Stimulated activated naive CD4-positive, alpha-beta T cell treated with Interleukin-2 at 50 U/mL for 16 hours (primary cell): Measurements from ENCODE around the gene EPHA10.

Experiments used
- DNase-seq: peaks from one replicate; lab custom pipeline; 2025; lab: John Stamatoyannopoulos, UW

EPHA10 gene

DNA sequence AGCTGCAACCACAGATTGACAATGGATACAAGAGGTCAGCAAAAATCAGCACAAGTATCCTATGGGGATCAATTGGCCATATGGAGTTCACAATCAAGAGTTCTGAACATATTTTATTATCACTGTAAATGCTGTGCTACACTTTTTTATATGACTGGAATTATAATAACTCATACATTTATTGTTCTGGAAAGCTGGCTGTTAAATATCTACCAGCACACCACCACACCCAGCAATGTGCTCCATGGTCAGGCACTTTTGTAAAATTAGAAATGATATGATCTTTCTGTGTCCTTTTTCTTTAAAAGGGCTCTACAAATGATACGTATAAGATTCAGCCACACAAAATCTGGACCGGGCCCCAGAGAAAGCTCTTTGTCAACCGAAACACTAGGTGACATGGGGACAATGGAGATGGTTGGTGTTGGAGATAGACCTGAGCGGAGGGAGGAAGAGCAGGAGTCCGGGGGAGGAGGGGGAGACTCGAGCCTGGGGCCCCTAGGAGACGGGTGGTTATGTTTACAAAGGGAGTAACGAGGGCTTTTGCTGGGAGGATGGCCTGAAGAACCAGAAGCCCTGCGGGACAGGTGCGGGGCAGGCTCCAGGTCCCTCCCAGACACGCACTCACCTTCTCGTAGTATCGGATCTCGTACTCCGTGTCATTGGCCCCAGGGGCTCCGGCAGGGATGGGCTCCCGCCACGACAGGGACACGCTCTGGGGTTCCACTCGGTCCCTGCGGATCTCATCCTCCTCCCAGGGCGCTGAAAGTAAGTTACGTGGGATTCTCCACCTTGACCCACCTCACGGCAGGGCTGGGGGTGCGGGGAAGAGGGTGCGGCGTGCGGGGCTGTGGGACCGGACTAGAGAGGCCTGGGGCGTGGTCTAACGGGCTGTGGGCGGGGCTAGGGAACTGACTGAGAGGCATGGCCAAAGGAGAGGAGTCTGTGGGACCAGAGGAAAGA is 30.0 kb downstream of the EPHA10 start:
- no peak for DNase-seq

DNA sequence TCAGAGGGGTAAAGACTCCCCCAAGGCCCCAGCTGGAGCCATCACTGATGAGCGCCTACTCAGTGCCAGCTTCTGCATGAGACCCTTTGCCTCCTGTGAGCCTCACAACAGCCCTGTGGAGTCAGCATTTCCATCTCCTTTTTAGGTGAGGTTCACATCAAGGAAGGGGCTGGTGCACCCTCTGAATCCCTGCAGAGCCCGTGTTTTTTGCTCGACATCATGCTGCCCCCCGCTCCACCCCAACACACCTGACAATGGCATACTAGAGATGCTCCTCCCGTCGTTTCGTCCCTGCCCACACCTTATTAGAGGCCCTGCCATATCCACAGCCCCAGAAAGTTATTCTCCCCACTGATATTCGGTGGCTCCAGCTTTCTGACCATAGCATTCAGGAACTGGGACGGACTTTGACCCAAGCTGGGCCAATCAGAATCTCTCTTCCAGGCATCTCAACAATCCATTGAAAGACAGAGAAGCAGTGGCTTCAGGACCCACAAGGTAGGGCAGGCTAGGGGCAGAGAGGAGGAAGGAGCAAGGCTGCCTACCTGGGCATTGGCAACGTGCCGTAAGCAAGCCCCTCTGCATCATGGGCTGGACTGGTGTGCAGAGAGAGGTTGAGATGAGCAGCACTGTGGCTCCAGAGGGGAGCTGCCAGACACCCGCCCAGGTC is 32.7 kb downstream of the EPHA10 start:
- no peak for DNase-seq

DNA sequence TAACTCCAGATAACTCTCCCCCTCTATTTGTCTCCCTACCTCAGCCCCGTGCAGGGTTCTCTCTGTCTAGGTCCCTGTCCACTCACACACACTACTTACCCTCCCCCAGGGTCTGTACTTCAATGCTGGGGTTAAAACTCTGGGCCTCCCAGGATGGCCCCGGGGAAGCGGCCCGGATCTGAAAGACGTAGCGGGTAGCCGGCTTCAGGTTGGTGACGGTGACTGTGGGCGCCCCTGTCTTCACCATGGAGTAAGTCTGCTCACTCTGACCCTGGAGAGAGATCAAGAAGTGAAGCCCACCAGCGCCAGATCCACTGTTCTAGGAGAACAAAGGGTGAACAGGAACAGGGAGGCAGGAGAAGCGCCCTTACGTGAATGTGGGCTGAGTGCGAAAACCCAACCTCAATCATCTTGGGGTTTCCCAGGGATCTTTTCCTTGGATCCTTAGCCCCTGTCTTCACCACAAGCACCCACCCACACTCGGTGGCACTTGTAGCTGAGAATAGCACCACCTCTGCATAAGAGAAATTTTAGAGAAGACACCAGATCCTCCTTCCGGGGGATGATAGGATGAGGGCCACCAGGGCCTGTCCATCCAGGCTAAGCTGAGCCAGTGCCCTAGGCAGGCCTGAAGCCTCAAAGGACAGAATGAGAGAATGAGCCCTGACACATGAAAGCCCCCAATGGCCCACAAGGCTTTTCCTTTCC is 33.5 kb downstream of the EPHA10 start:
- DNase-seq: no peak

DNA sequence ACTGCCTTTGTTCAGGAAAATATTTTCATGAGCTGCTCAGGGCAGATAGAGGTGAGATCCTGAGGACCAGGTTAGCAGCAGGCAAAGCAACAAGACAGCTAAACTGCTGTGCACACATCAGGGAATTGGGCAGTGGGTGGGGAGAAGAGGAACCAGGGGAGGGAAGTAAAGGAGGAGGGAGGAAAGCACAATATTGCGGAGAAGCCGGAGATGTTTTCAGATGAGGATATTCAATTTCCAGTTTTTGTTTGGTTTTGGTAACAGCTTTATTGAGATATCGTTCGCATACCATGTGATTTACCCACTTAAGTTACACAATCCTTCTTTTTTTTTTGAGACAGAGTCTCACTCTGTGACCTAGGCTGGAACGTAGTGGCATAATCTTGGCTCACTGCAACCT is 34.5 kb downstream of the EPHA10 start:
- no peak for DNase-seq

DNA sequence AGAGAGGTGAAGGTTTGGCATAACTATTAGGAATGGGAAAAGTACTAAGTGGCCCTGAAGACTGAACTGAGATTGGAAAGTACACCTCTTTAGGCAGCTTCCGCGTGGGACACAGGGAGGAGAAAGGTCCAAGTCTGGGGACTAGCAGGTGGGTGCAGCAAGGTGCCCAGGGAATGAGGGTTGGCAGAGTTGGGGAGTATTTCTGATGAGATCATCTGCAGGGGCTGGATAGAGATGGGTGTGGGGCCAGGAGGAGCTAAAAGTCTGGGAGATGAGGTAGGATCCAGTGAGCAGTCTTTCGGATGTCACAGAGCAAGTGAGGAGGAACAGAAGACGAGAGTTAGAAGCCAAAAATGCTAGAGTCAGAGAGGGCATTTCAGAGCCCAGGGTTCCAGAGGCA is 36.5 kb downstream of the EPHA10 start:
- no peak for DNase-seq

DNA sequence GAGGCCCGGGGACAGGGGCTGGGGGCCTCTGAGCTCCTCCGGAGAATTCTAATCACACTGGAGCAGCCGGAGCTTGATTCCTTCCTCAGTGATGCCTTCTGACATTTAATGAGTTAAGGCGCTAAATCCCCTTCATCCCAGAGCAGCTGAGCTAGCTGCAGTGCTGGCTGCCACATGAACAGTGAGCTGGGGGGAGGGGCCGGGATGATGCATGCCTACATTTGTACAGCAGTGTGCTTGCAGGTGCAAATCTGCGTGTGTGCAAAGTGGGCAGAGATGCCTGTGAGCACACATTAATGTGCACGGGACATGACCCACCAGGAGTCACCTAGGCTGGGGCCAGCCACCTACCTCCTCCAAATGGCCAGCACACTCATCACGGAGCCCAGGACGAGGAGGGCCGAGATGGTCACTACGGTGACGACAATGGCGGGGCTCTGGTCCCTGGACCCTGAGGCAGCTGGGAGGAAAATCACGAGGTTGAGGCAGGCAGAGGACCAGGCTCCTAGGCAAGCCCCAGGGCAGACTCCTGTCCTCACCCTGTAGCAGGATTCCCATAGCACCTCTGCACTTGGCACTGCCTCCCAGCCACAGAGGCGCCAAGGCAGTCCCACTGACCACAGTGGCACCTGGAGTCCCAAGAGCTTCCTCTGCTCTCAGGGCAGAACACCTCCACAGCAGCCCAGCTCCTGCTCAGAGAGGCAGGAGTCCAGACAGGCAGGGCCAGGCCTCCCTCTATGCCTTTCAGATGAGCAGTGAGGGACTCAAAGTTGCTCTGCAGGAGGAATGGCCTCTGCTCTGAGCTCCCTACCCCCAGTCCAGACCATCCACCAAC is 38.0 kb downstream of the EPHA10 start:
- DNase-seq: no peak

DNA sequence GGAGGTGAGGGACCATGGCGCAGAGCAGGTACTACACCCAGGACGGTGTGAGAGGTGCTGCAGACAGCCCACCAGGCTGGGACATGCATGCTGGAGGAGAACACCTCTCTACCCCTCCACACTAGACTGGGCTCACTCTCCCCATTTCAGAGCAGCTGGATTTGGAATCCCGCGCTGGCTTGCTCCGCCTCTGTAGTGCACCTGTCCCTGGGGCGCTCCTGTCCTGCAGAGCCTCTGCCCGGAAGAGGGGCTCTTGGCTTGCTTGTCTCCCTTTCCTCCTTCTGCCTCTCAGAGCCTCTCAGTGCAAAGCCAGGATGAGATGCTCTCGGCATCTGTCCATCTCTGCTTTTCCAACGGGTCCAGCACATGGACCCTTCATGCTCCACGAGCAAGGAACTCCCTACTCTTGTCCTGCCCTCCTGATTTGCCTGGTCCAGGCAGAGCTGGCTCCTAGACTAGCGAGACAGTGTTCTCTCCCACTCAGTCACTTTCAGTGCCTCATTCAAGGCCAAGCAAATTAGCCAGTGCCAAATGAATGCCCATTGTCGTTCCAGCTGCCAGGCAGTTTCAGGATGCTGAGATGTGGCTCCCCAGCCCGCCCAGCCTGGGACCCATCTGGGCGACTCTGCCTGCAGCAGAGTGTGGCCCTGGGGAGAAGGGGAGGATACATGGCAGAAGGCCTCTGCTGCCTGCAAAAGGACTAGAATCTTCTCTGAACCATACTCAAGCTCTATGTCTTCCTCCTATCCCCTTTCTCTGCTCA is 38.9 kb downstream of the EPHA10 start:
- no peak for DNase-seq

DNA sequence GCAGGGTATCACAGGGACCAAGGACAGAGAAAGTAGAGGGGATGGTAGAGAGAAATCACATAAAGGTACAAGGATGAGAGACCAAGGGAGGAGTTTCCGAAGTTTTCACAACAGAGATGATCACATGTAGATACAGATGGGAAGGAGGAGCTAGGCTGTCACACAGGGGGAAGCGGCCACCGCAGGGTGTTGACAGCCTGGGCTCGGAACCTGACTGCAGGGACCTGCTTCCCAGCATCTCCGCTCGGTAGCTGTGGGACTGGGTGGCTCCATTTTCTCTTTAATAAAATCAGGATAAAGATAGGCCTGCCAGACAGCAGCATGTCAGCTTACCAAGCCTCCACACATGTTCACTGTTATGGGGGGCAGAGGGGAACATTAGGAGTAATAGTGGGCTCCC is 40.3 kb downstream of the EPHA10 start:
- no peak for DNase-seq

DNA sequence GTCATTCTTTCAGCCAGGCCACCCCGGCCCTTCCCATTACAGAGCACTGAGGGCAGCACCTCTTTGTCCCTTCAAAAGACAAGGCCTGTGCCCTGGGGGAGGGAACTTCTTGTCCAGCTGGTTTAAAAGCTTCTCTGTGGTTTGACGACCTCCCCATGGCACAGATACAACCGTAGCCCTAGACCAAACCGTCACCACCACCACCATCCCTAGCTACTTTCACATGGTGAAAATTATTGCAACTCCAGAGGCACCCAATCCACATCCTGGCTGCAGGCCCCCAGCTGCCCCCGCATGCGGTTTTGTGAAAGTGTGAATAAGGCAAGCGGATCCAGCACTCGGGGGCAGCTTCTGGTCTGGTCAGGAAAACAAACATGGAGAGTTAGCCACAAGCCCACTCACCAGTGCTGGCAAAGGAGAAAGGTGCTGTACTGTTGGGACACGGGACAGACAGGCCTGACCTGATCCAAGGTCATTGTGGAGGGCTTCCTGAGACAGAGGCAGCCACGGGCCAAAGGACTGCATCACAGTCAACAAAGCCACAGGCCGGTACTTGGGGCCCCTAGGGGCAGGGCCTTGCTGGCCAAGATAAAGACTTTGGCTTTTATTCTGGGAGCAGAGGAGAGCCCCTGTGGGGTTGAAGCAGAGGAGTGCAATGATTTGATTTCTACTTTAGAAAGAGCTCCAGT is 41.4 kb downstream of the EPHA10 start:
- no peak for DNase-seq

DNA sequence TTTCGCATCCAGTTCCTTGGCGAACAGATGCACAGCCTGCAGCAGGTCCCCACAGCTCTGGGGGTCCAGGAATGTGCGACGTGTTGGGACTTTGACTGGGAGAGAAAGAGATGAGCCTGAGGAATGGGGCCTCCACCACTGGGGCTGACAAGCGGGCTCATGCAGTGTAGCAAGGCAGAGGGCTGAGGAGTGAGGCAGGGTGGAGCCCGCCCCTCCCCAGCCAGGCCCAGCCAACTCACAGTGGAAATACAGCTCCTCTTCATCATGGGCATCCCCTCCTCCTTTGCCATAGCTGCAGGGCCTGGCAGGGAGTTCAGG is 41.9 kb downstream of the EPHA10 start:
- DNase-seq: no peak

DNA sequence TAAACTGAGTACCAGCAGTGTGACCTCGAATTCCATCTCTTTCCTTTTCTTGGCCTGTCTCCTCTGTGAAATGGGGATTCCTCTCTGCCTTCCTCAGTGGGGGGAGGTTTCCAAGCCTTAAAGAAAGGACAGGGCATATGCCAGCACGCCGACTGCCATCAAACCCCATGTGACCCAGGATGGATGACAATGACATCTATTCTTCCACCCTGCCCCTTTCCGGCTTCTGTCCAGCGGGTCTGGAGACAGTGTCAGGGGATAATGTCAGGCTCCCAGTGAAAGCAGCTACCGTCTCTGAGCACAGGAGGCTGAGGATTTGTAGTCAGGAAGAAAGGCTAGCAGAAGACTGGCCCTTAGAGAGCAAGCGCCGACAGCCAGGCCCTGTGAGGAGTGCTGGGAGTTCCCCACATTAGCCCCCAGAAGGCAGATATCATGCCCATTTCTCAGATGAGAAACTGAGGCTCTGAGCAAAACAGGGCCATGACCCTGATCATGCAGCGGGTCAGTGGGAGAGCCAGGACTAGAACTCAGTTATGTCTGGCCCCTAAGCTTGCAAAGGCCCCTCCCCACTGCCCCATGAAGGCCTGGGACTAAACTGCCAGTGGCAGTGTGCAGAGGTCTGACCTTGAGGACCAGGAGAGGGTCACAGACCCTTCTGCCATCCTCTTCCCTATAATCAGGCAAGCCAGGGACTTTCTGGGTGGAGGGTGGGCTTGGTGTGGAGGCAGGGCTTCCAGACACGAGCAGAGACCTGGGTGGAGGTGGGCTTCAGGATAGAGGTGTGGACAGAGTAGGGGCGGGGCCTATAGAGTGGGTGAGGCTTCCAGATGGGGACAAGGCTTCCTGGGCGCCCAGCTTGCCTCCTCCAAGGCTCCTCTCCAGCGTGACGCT is 42.5 kb downstream of the EPHA10 start:
- DNase-seq: no peak

DNA sequence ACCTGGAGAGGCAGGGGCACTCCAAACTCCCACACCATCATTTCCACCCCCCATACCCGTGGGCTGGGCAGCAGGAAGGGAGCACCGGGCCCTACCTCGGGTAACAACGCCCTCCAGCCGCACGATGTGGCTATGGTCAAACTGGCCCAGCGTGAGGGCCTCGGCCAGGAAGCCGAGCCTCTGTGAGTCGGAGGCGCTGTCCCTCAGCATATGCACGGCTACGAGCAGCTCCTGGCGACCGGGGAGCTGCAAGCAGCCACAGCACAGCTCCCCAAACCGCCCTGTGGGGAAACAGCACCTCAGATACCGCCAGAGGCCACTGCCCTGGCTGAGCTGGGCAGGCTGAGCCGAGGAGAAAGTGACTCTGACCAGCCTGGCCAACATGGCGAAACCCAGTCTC is 43.4 kb downstream of the EPHA10 start:
- DNase-seq: no peak

DNA sequence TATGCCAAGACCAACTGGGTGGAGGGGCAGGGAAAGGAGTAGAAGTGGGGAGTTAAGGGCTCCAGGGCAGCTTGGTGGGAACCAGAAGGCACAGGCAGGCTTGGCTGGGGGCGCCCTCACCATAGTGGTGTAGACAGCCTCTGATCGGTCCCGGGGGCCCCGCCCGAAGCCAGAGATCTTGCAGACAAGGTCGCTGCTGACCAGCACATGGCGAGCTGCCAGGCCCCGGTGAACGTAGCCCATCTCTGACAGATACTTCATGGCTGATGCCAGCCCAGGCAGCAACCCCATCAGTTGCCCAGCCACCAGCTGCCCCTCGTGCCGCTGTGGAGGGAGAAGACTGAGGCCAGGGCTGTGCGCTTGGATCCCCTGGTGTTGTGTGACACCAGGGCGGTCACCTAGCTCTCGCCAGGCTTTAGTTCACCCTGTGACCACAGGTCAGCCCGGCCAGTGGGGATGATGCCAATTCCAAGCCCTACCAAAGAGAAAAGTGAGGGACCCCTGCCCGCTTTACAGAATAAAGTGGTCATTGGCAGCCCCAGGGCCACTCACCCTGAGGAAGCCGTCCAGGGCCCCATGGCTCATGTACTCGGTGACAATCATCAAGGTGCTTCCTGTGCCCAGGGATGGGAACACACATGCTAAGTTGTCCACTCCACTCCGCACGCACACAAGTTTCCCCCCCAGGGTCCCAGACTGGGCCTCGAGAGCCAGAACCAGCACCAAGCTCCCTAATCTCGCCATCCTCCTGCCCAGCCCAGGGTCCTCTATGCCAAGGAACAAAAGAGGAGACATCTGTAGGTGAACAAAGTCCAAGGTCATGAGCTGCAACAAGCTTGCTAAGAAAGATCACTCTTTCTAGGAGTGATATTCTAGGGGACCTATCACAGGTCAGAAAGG is 44.4 kb downstream of the EPHA10 start:
- no peak for DNase-seq

DNA sequence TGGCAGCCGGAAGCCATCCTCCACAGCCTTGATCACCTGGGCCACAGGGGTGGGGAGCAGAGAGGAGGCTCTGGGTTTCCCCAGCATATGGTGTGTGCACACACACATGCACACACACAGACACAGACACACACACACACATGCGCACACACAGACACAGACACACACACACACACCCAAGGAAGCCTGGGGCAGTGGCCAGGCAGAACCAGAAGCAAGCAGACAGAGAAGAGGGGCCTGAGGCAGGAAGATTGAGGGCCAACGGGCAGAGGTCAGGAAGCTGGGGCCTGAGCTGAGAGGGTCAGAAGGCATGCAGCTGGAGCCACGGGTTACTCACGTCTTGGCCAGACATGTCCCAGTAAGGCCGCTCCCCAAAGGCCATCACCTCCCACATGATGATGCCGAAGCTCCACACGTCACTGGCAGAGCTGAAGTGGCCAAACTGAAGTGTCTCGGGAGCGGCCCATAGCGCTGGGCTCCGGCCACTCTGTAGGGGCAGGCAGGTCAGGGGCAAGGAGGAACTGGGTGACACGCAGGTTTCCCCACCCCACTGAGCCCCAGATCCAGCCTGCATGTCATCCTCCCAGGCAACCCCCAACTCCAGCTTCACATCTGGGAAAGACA is 45.2 kb downstream of the EPHA10 start:
- no peak for DNase-seq

DNA sequence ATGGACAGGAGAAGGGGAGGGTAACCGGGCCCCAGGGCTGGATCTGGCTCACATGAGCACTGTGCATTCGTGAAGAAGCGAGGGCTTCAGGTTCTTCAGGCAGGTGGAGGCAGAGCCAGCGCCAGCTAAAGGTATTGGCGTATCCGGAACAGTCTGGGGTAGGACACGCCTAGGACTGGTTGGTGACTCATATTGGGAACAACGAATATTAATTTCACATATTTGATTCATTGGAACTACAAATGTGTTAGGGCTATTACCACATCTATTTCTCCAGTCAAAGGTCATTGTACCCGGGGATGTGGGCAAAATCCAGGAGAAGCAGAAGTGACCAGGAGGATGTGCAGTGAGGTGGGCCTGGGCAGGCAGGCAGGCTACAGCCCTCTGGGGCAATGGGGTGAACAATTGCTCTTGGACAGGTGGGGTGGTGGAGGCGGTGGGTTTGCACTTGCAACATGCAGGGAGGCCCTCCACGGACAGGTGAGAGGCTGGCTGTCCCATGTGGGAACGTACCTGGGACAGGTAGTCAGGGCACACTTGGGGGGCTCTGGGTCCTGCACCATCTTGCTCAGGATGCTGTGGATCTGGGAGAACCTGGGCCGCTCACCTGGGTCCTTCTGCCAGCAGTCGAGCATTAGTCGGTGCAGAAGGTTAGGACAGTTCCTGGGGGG is 45.9 kb downstream of the EPHA10 start:
- DNase-seq: no peak

DNA sequence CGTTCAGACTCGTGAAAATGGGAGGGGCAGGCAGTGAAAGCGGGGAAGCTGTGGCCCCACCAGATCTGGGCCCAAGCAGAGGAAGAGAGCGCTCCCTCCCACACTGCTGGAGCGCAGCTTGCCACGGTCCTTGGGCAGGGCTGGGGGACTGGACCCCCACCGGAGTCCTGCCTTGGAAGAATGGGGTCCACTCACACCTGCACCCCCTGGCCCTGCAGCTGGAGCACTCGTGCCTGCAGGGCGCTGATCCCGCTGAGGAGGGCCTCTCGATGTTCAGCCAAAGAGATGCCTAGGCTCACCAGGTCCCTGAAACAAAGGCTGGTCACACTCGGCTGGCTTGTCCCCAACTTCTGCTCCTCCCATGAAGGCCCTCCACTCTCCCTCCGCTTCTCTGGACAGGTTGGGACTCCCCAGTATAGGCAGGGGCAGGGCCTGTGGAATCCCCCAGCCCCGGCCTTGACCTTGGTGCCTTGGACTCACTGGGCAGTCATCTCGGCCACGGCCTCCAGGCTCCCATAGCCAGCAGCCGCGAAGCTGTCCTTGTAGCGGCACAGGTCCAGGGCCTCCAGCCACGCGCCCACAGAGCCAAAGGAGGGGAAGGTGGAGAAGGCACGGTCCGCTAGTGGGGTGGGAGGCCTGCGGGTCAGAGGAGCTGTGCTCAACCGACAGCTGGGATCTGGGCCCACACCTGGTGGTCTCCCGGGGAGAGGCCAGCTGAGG is 46.6 kb downstream of the EPHA10 start:
- DNase-seq: no peak

DNA sequence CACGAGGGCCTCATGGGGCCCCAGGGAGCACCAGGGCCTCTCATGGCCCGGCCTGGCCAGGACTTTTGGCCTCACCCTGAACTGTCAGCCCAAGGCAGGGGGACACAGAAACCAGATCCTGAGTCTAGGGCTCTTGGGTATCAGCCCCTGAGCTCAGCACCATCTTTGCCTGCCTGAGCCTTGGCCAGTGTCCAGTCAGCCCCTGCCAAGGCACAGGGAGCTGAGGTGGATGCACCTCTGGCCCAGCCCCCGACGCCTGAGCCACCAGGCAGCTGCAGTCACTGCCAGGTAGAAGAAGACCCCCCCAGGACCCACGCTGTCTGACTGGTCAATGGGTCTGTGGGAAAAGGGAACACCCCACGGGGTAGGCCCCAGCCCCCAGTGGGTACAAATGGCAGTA is 47.3 kb downstream of the EPHA10 start:
- no peak for DNase-seq
